Smooth muscle cell (in vitro differentiated cells): ENCODE measurements around the gene IRF5. TPM values are rescaled to one million over a fixed set of nuclear protein-coding genes. Genes with fewer than 3 reads are reported as not detected.
A peak's percentile ranks its signal among the peaks of the same experiment; 100 is the strongest.

Experiments used
- DNase-seq: peaks from one replicate; lab custom pipeline; 2025; ENCODE audit not compliant: unreplicated experiment; lab: John Stamatoyannopoulos, UW
- H2AFZ ChIP-seq: fragments of 200-600 bp; sonication (generic); 2 replicates; pipeline ENCODE4 v1.6.0; 2016; ENCODE audit warnings: antibody characterized with exemption, low read depth, mild to moderate bottlenecking
- H3F3A ChIP-seq: fragments of 200-600 bp; sonication (generic); 2 replicates; pipeline ENCODE4 v1.6.0; 2017; ENCODE audit warnings: antibody characterized with exemption, low read depth
- H3K27ac ChIP-seq: fragments of 200-600 bp; sonication (generic); 2 replicates; pipeline ENCODE4 v1.5.1; 2016; ENCODE audit warnings: low read depth, mild to moderate bottlenecking
- H3K27me3 ChIP-seq: fragments of 200-600 bp; sonication (generic); 2 replicates; pipeline ENCODE4 v1.6.1; 2016; ENCODE audit warnings: low read depth, mild to moderate bottlenecking
- H3K36me3 ChIP-seq: fragments of 200-600 bp; sonication (generic); 2 replicates; pipeline ENCODE4 v1.5.1; 2016; ENCODE audit warnings: low read depth
- H3K4me1 ChIP-seq: fragments of 200-600 bp; sonication (generic); 2 replicates; pipeline ENCODE4 v1.5.1; 2016; ENCODE audit warnings: low read depth
- H3K4me2 ChIP-seq: fragments of 200-600 bp; sonication (generic); 2 replicates; pipeline ENCODE4 v1.6.0; 2016; ENCODE audit warnings: mild to moderate bottlenecking
- H3K4me3 ChIP-seq: fragments of 200-600 bp; sonication (generic); 2 replicates; pipeline ENCODE4 v1.5.1; 2016; ENCODE audit warnings: mild to moderate bottlenecking
- H3K79me2 ChIP-seq: fragments of 200-600 bp; sonication (generic); 2 replicates; pipeline ENCODE4 v1.6.0; 2016; ENCODE audit warnings: low read depth, mild to moderate bottlenecking
- H3K9ac ChIP-seq: fragments of 200-600 bp; sonication (generic); 2 replicates; pipeline ENCODE4 v1.6.0; 2016; ENCODE audit warnings: low read depth
- H3K9me3 ChIP-seq: fragments of 200-600 bp; sonication (generic); replicated peaks from 2 replicates; pipeline ENCODE4 v1.5.1; 2016; ENCODE audit warnings: low read depth
- H4K20me1 ChIP-seq: fragments of 200-600 bp; sonication (generic); 2 replicates; pipeline ENCODE4 v1.6.0; 2016; ENCODE audit warnings: low read depth
- WGBS: methylation state at CpG from one replicate; pipeline ENCODE4 v1.1.7; 2016; ENCODE audit warnings: low lambda C conversion rate; 5-methylcytosine and 5-hydroxymethylcytosine counted together
- polyA plus RNA-seq: library from polyadenylated mRNA; unstranded; fragments of >200 nt; fragmentation: Nextera tagmentation; extraction: Ambion mirVana; gene quantifications from 2 replicates; pipeline ENCODE4 v1.2.1, GENCODE V29; 2016
- total RNA-seq: library from RNA; depleted of rRNA; stranded (reverse); fragments of >200 nt; gene quantifications from 2 replicates; pipeline ENCODE4 v1.2.3, GENCODE V29; 2014
- TF ChIP-seq, protein P1 (sequence below): fragments of 200-600 bp; sonication (generic); IDR thresholded peaks from 2 replicates; pipeline ENCODE4 v1.5.1; 2017; ENCODE audit warnings: borderline replicate concordance, mild to moderate bottlenecking, antibody characterized with exemption; ENCODE audit not compliant: insufficient read depth, poor library complexity, severe bottlenecking

The IRF5 gene
- total and polyA plus RNA-seq, 2 experiments from 2014 or later, result 0.35 to 0.76 TPM

DNA sequence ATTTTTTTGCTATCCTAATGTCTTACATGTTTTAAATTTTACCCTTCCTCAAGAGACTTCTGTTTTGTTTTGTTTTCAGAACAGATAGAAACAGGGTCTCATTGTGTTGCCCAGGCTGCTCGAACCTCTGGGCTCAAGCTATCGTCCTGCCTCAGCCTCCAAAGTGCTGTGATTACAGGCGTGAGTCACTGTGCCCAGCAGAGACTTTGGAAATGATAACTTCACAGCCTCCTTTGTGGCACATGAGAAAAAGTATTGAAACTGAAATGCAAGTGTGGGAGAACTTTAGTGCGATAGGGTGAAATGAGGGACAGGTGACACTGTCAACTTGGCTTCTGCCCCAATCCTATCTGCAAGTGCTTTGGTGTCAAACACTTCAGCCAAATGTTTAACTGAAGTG lies 21.6 kb downstream of the IRF5 start:
- 94% methylated on average over 4 of the region's 4 CpGs for WGBS
- peaks cover 18% of the 10 kb centered on the region for H4K20me1 ChIP-seq
- H3K9ac ChIP-seq, result no peak overlapping the region
- peaks cover 10% of the 10 kb centered on the region for H3K36me3 ChIP-seq
- TF ChIP-seq, protein P1, sequence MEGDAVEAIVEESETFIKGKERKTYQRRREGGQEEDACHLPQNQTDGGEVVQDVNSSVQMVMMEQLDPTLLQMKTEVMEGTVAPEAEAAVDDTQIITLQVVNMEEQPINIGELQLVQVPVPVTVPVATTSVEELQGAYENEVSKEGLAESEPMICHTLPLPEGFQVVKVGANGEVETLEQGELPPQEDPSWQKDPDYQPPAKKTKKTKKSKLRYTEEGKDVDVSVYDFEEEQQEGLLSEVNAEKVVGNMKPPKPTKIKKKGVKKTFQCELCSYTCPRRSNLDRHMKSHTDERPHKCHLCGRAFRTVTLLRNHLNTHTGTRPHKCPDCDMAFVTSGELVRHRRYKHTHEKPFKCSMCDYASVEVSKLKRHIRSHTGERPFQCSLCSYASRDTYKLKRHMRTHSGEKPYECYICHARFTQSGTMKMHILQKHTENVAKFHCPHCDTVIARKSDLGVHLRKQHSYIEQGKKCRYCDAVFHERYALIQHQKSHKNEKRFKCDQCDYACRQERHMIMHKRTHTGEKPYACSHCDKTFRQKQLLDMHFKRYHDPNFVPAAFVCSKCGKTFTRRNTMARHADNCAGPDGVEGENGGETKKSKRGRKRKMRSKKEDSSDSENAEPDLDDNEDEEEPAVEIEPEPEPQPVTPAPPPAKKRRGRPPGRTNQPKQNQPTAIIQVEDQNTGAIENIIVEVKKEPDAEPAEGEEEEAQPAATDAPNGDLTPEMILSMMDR, result no peak
- H3K79me2 ChIP-seq, result no peaks in the 10 kb centered on the region
- H3F3A ChIP-seq, result no peaks in the 10 kb centered on the region
- H3K27ac ChIP-seq, result no peak overlapping the region
- H3K4me2 ChIP-seq, result no peak overlapping the region
- no peak overlapping the region for H3K4me3 ChIP-seq
- no peak overlapping the region for H2AFZ ChIP-seq
- H3K4me1 ChIP-seq, result no peaks in the 10 kb centered on the region
- DNase-seq, result no peak
- H3K9me3 ChIP-seq, result no peaks in the 10 kb centered on the region
- no peaks in the 10 kb centered on the region for H3K27me3 ChIP-seq

DNA sequence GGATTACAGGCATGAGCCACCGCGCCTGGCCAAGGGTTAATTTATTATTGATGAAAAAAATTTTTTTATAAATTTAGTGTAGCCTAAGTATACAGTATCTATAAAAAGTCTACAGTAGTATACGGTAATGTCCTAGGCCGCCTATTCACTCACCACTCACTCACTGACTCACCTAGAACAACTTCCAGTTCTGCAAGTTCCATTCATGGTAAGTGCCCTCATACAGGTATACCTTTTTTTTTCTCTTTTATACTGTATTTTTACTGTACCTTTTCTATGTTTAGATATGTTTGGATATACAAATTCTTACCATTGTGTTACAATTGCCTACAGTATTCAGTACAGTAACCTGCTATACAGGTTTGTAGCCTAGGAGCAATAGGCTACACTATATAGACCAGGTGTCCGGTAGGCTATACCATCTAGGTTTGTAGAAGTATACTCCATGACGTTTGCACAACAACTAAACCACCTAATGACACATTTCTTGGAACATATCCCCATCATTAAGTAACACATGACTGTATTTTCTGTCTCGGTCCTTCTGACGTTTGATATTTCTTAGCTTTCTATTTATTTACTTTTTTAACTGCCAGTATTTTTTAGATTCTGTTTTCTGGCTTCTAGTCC lies 23.4 kb downstream of the IRF5 start:
- Histone ChIP-seq H3K9me3 (no peaks in the 10 kb centered on the region), H3K4me2 (no peak overlapping the region), H3K79me2 (no peaks in the 10 kb centered on the region), H2AFZ (no peak overlapping the region), H3K27me3 (no peaks in the 10 kb centered on the region), H3K9ac (peak overlapping the region; percentile 36), H3K36me3 (peaks cover 26% of the 10 kb centered on the region), H3F3A (no peaks in the 10 kb centered on the region), H4K20me1 (peaks cover 12% of the 10 kb centered on the region), H3K27ac (peak overlapping the region; percentile 80), H3K4me1 (no peaks in the 10 kb centered on the region), H3K4me3 (no peak overlapping the region)
- 88% methylated on average over 8 of the region's 8 CpGs for WGBS
- no peak for DNase-seq
- TF ChIP-seq, protein P1, result no peak

DNA sequence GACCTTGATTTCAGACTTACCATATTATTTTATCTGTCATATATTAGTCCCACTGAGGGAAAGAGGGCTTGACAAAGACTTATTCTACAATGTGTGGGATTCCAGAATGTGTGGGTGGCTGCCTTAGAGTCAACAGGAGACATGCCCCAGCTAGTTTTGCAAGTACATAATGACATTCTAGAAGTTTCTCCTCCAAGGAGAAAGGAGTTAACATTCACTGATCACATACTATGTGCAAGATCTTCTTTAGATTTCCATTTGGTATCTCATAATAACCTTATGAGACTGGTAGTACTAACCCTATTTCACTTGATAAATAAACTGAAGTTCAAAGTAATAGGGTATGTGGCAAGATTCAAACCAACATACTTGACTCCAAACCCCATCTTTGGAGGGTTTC lies 25.2 kb downstream of the IRF5 start:
- Histone ChIP-seq H3K9ac (peak overlapping the region; percentile 64), H3K27me3 (no peaks in the 10 kb centered on the region), H3K4me3 (no peak overlapping the region), H3K27ac (peak overlapping the region; percentile 88), H3K79me2 (no peaks in the 10 kb centered on the region), H3K4me1 (no peaks in the 10 kb centered on the region), H2AFZ (no peak overlapping the region), H3K36me3 (peaks cover 24% of the 10 kb centered on the region), H3F3A (no peaks in the 10 kb centered on the region), H3K4me2 (peak overlapping the region; percentile 47), H3K9me3 (no peaks in the 10 kb centered on the region), H4K20me1 (peaks cover 12% of the 10 kb centered on the region)
- TF ChIP-seq, protein P1, result no peak
- no peak for DNase-seq

DNA sequence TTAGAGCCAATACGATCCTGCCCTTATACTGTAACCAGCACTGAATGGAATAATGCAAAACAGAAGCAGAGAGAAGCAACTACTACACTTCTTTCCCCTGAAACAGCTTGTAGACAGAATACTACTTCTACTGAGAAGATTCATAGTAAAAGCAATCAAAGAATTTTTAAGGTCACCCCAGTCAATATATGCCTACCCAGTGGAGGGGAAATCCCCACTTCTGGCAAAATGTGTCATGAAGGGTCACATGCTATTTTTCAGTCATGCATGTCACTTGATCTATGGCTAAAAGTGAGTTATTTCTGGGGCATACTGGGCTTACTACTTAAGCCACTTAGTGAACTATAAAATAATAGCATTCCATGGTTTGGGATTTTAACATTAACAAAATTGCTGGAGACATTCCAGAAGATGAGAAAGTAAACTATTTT lies 25.6 kb downstream of the IRF5 start:
- DNase-seq, result no peak
- H3F3A ChIP-seq, result no peaks in the 10 kb centered on the region
- peak overlapping the region; percentile 47 for H3K4me2 ChIP-seq
- no peak overlapping the region for H3K4me3 ChIP-seq
- H3K36me3 ChIP-seq, result peaks cover 24% of the 10 kb centered on the region
- no peaks in the 10 kb centered on the region for H3K79me2 ChIP-seq
- H3K4me1 ChIP-seq, result no peaks in the 10 kb centered on the region
- no peaks in the 10 kb centered on the region for H3K9me3 ChIP-seq
- H3K9ac ChIP-seq, result peak overlapping the region; percentile 64
- WGBS, result 86% methylated on average over 1 of the region's 1 CpG
- no peak overlapping the region for H2AFZ ChIP-seq
- H3K27me3 ChIP-seq, result no peaks in the 10 kb centered on the region
- peaks cover 12% of the 10 kb centered on the region for H4K20me1 ChIP-seq
- H3K27ac ChIP-seq, result peak overlapping the region; percentile 88
- TF ChIP-seq, protein P1, result no peak
